H9 (cell line): ENCODE results near the gene HSP90AA1. TPM values are rescaled to one million over a fixed set of nuclear protein-coding genes. Genes with fewer than 3 reads are reported as not detected.

Source experiments
- DNase-seq: peaks from one replicate; pipeline ENCODE4 v3.0.0-alpha.2; 2017
- H2AFZ ChIP-seq: one replicate; pipeline ENCODE4 v1.6.1; 2013; ENCODE audit warnings: mild to moderate bottlenecking, low read length, control low read depth, moderate library complexity
- H2AK5ac ChIP-seq: 2 replicates; pipeline ENCODE4 v1.6.1; 2013; ENCODE audit warnings: low read length, control low read depth, mixed read lengths; ENCODE audit not compliant: insufficient read length
- H2BK120ac ChIP-seq: one replicate; pipeline ENCODE4 v1.6.1; 2013; ENCODE audit warnings: low read depth, mild to moderate bottlenecking, low read length, control low read depth, inconsistent platforms; ENCODE audit not compliant: poor library complexity, severe bottlenecking
- H2BK12ac ChIP-seq: 2 replicates; pipeline ENCODE4 v1.6.1; 2013; ENCODE audit warnings: low read length, control low read depth, mixed read lengths, low read depth; ENCODE audit not compliant: insufficient read length
- H2BK15ac ChIP-seq: 2 replicates; pipeline ENCODE4 v1.6.1; 2013; ENCODE audit warnings: low read depth, low read length, control low read depth
- H2BK20ac ChIP-seq: one replicate; pipeline ENCODE4 v1.6.1; 2013; ENCODE audit warnings: low read depth, mild to moderate bottlenecking, low read length, control low read depth, inconsistent platforms; ENCODE audit not compliant: poor library complexity, severe bottlenecking
- H2BK5ac ChIP-seq: 2 replicates; pipeline ENCODE4 v1.6.1; 2013; ENCODE audit warnings: low read length, control low read depth, mixed read lengths; ENCODE audit not compliant: insufficient read length
- H3K14ac ChIP-seq: 2 replicates; pipeline ENCODE4 v1.6.1; 2013; ENCODE audit warnings: low read length, control low read depth; ENCODE audit not compliant: insufficient read depth
- H3K18ac ChIP-seq: 2 replicates; pipeline ENCODE4 v1.6.1; 2013; ENCODE audit warnings: low read depth, mild to moderate bottlenecking, mixed read lengths, low read length, control low read depth; ENCODE audit not compliant: insufficient read length
- H3K23ac ChIP-seq: 2 replicates; pipeline ENCODE4 v1.6.1; 2013; ENCODE audit warnings: low read length, control low read depth, mixed read lengths, low read depth; ENCODE audit not compliant: insufficient read length
- H3K23me2 ChIP-seq: 2 replicates; pipeline ENCODE4 v1.6.1; 2013; ENCODE audit warnings: low read depth, mild to moderate bottlenecking, mixed read lengths, low read length, control low read depth; ENCODE audit not compliant: insufficient read length, poor library complexity, severe bottlenecking
- H3K27ac ChIP-seq: 2 replicates; pipeline ENCODE4 v1.5.1; 2013; ENCODE audit warnings: low read length, control low read depth, mixed read lengths, low read depth; ENCODE audit not compliant: insufficient read length
- H3K27me3 ChIP-seq: 2 replicates; pipeline ENCODE4 v1.6.1; 2013; ENCODE audit warnings: low read length, control low read depth, inconsistent platforms; ENCODE audit not compliant: insufficient read depth
- H3K4ac ChIP-seq: 2 replicates; pipeline ENCODE4 v1.6.1; 2013; ENCODE audit warnings: low read depth, mild to moderate bottlenecking, control low read depth, inconsistent platforms, low read length, moderate library complexity
- H3K4me1 ChIP-seq: 2 replicates; pipeline ENCODE4 v1.6.1; 2013; ENCODE audit warnings: low read length, control low read depth, inconsistent platforms; ENCODE audit not compliant: insufficient read depth
- H3K4me2 ChIP-seq: 2 replicates; pipeline ENCODE4 v1.6.1; 2013; ENCODE audit warnings: low read length, control low read depth, mixed read lengths; ENCODE audit not compliant: insufficient read length, insufficient read depth
- H3K56ac ChIP-seq: 2 replicates; pipeline ENCODE4 v1.6.1; 2013; ENCODE audit warnings: low read depth, mild to moderate bottlenecking, mixed read lengths, low read length, control low read depth; ENCODE audit not compliant: insufficient read length
- H3K79me1 ChIP-seq: 2 replicates; pipeline ENCODE4 v1.6.1; 2013; ENCODE audit warnings: low read depth, mild to moderate bottlenecking, moderate library complexity, low read length, control low read depth, inconsistent platforms; ENCODE audit not compliant: insufficient read depth, poor library complexity, severe bottlenecking
- H3K79me2 ChIP-seq: 2 replicates; pipeline ENCODE4 v1.6.1; 2013; ENCODE audit warnings: low read length, control low read depth, inconsistent platforms; ENCODE audit not compliant: insufficient read depth
- H3K9ac ChIP-seq: 2 replicates; pipeline ENCODE4 v1.6.1; 2013; ENCODE audit warnings: low read length, control low read depth, mixed read lengths; ENCODE audit not compliant: insufficient read length; ENCODE audit errors: extremely low read depth
- H3K9me3 ChIP-seq: one replicate; pipeline ENCODE4 v1.6.1; 2013; ENCODE audit warnings: low read depth, low read length, inconsistent platforms; ENCODE audit not compliant: control insufficient read depth
- H3T11ph ChIP-seq: one replicate; pipeline ENCODE4 v1.6.1; 2013; ENCODE audit warnings: mild to moderate bottlenecking, low read length, control low read depth, inconsistent platforms
- H4K20me1 ChIP-seq: one replicate; pipeline ENCODE4 v1.6.1; 2013; ENCODE audit not compliant: control insufficient read depth, insufficient read length, insufficient read depth
- H4K5ac ChIP-seq: 2 replicates; pipeline ENCODE4 v1.6.1; 2013; ENCODE audit warnings: low read depth, mild to moderate bottlenecking, mixed read lengths, low read length, control low read depth; ENCODE audit not compliant: insufficient read length
- H4K8ac ChIP-seq: replicated peaks from 2 replicates; pipeline ENCODE4 v1.6.1; 2013; ENCODE audit warnings: low read length, control low read depth, mixed read lengths, low read depth; ENCODE audit not compliant: insufficient read length
- H4K91ac ChIP-seq: 2 replicates; pipeline ENCODE4 v1.6.1; 2013; ENCODE audit warnings: low read depth, mild to moderate bottlenecking, moderate library complexity, mixed read lengths, low read length, control low read depth; ENCODE audit not compliant: insufficient read length
- H3K27ac Mint-ChIP-seq, 3 experiments: 2 replicates in 2 of 3; 3 replicates in 1 of 3; pipeline ENCODE4 v1.8.0; 2020 to 2021; ENCODE audit warnings: mixed read lengths in 3 of 3, mild to moderate bottlenecking in 1 of 3, moderate library complexity in 1 of 3
- H3K27me3 Mint-ChIP-seq: 2 replicates; pipeline ENCODE4 v1.8.0; 2021; ENCODE audit warnings: low read depth, mild to moderate bottlenecking, moderate library complexity, mixed read lengths
- H3K36me3 Mint-ChIP-seq, 3 experiments: 2 replicates in 2 of 3; 3 replicates in 1 of 3; pipeline ENCODE4 v1.8.0; 2020 to 2021; ENCODE audit warnings: low read depth in 3 of 3, mixed read lengths in 3 of 3; ENCODE audit not compliant: insufficient read depth in 1 of 3
- H3K4me1 Mint-ChIP-seq, 2 experiments: 2 replicates each; pipeline ENCODE4 v1.8.0; 2020; ENCODE audit warnings: mixed read lengths in 2 of 2
- H3K4me3 Mint-ChIP-seq, 2 experiments: 2 replicates in 1 of 2; 3 replicates in 1 of 2; pipeline ENCODE4 v1.8.0; 2020 to 2021; ENCODE audit warnings: mild to moderate bottlenecking in 2 of 2, mixed read lengths in 2 of 2, moderate library complexity in 1 of 2
- H3K9me3 Mint-ChIP-seq, 2 experiments: 2 replicates in 1 of 2; 3 replicates in 1 of 2; pipeline ENCODE4 v1.8.0; 2020; ENCODE audit warnings: mild to moderate bottlenecking in 2 of 2, mixed read lengths in 2 of 2, moderate library complexity in 1 of 2
- CTCF ChIP-seq: fragments of 200-600 bp; sonication (generic); conservative IDR thresholded peaks from 3 replicates; pipeline ENCODE4 v1.8.0; 2021; ENCODE audit warnings: antibody characterized with exemption, mild to moderate bottlenecking
- WGBS: extraction: QIAGEN DNeasy Blood & Tissue Kit; methylation state at CpG from one replicate; pipeline ENCODE4 v1.1.7; 2013; ENCODE audit warnings: missing lambda C conversion rate, low lambda C conversion rate, mixed read lengths; ENCODE audit not compliant: insufficient read length; ENCODE audit errors: extremely low coverage; 5-methylcytosine and 5-hydroxymethylcytosine counted together
- total RNA-seq: library from RNA; stranded (reverse); gene quantifications from 2 replicates; pipeline ENCODE4 v1.2.1, GENCODE V29; 2021

The HSP90AA1 gene
- total RNA-seq, 1 experiment from 2014 or later: 953 TPM

DNA sequence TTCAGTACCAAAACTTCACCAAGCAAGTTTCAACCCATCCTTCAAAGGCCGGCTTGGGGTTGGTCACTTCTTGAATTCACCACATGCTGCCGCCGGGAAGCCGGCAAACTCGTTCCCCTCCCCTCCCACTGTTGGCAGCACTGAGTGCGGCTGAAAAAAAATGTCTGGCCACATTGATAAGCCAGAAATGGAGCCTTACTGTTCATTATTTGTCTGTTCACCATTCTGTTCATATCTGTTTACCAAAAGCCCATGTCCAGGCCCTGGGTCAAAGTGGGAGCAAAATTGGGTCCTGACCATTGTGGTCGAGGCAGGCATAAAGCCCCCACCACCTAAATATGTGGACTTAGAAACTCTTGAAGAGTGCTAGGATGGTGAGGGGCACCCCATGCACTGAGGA is 7.3 kb upstream of the HSP90AA1 start:
- no peak overlapping the region for H3K4me3 Mint-ChIP-seq
- H3K27ac Mint-ChIP-seq: peak overlapping the region in 1 of 3 experiments; percentile 17; a peak in 1 of 7 replicates
- Histone ChIP-seq H3K14ac (no peak overlapping the region), H2AFZ (no peak overlapping the region), H3K27ac (no peak overlapping the region), H3K4me1 (peaks cover 3% of the 10 kb centered on the region; the same call in 1 of the 2 replicates), H4K5ac (no peak overlapping the region), H2BK12ac (no peak overlapping the region), H3K9ac (no peak overlapping the region), H3T11ph (no peak overlapping the region), H3K9me3 (no peaks in the 10 kb centered on the region), H3K79me2 (no peaks in the 10 kb centered on the region), H3K4ac (no peak overlapping the region), H3K56ac (no peak overlapping the region), H3K18ac (no peak overlapping the region), H2BK15ac (no peak overlapping the region), H3K23ac (no peak overlapping the region), H3K27me3 (no peaks in the 10 kb centered on the region), H2BK120ac (no peak overlapping the region), H2BK20ac (no peak overlapping the region), H2AK5ac (no peak overlapping the region), H3K23me2 (no peaks in the 10 kb centered on the region), H3K79me1 (no peaks in the 10 kb centered on the region), H4K8ac (no peak overlapping the region), H4K20me1 (no peaks in the 10 kb centered on the region), H4K91ac (no peak overlapping the region), H3K4me2 (no peak overlapping the region), H2BK5ac (no peak overlapping the region)
- no peak for DNase-seq
- H3K4me1 Mint-ChIP-seq: peaks cover 23 to 32% of the 10 kb centered on the region in 2 experiments
- WGBS: no CpG with 5 or more reads among the region's 7 CpGs
- no peak for TF ChIP-seq CTCF
- H3K27me3 Mint-ChIP-seq: peaks cover 10% of the 10 kb centered on the region
- H3K9me3 Mint-ChIP-seq: no peaks in the 10 kb centered on the region; a peak in 2 of 5 replicates
- peaks cover 0 to 5% (median 0%) of the 10 kb centered on the region in 3 experiments; a peak in 1 of 7 replicates for H3K36me3 Mint-ChIP-seq
